Colonic mucosa (tissue), 4 donors: ENCODE data around the gene LRRC71. TPM values are rescaled to one million over a fixed set of nuclear protein-coding genes. Genes with fewer than 3 reads are reported as not detected.

ENCODE experiments used
- DNase-seq: peaks from one replicate; pipeline ENCODE4 v3.0.0-alpha.2; 2020
- H3K27ac ChIP-seq: fragments of 200-600 bp; one replicate; pipeline ENCODE4 v1.8.0; 2021
- H3K27me3 ChIP-seq: fragments of 200-600 bp; one replicate; pipeline ENCODE4 v1.8.0; 2021
- H3K36me3 ChIP-seq: fragments of 200-600 bp; one replicate; pipeline ENCODE4 v1.8.0; 2021
- H3K4me1 ChIP-seq: fragments of 200-600 bp; one replicate; pipeline ENCODE4 v1.8.0; 2021; ENCODE audit warnings: mild to moderate bottlenecking
- H3K4me3 ChIP-seq: fragments of 200-600 bp; one replicate; pipeline ENCODE4 v1.8.0; 2021
- H3K9ac ChIP-seq, 2 donors: one replicate each; pipeline ENCODE4 v1.7.0; 2013; ENCODE audit warnings: control low read depth in 2 of 2, low read depth in 2 of 2, low read length in 2 of 2
- H3K9me3 ChIP-seq: fragments of 200-600 bp; one replicate; pipeline ENCODE4 v1.8.0; 2021
- CTCF ChIP-seq: fragments of 200-600 bp; IDR thresholded peaks from one replicate; pipeline ENCODE4 v1.8.0; 2022; ENCODE audit warnings: antibody characterized with exemption, mild to moderate bottlenecking
- intact Hi-C: fragments of 100-400 bp; cut with DNase I; formaldehyde crosslinking; loops from one replicate; pipeline ENCODE4 v1.14.1; 2022
- total RNA-seq, 2 donors: library from RNA; stranded (reverse); fragmentation: NEBNext Ultra II Directional in 1 of 2; extraction: Animal tissue kit (Norgen Biotek cat#: 25700) in 1 of 2; gene quantifications; one replicate each; pipeline ENCODE4 v1.2.1, GENCODE V29; 2021
- donor health status: healthy.
- donor health status: DM: no; HTN: no; CAD: no.
- donor health status: DM: no; HTN: no; CAD: no.

The LRRC71 gene
- total RNA-seq, 2 donors from 2014 or later, result not detected

DNA sequence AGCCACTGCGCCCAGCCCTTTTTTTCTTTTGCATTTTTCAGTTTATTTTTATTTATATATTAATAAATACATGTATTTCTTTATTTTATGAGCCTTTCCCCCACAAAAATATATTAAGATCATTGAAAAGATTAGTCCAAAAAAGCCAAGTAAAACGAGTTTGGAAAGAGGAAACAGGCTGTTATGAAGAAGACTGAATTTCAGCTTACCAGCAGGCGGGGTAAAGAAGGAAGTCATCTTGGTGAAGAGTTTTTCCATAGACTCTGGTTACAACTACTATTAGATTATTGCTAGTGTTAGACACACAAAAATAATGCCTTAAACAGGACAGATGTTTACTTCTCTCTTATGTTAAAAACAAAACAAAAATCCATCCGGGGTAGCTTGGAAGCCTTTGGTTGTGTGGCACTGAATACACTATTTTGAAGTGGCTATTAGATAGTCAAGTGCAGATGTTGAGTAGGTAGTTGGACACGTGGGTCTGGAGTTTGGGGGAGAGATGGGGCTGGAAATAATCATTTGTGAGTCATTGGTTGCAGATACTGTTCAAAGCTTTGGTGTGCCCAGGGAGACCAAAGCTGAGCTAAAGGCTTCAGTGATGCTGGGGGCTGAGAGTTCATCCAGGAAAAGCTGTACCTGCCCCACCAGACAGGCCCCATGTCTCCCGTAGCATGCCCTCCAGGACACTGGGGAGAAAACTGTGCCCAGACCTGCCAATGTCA, 8.7 kb upstream of the LRRC71 start:
- intact Hi-C loops, result loop anchor here (5.0 kb wide), 1 partner anchor 161 kb away; no protein-coding TSS in a partner anchor

GRCh38 chr1:156912310-156912709, 8.1 kb upstream of the LRRC71 start:
- Histone ChIP-seq H3K9me3 (no peaks in the 10 kb centered on the region), H3K36me3 (no peaks in the 10 kb centered on the region), H3K4me3 (no peak overlapping the region), H3K27ac (no peak overlapping the region), H3K27me3 (no peaks in the 10 kb centered on the region), H3K4me1 (peaks cover 3% of the 10 kb centered on the region), H3K9ac (no peak overlapping the region)
- intact Hi-C loops, result loop anchor here (5.0 kb wide), 1 partner anchor 160 kb away; no protein-coding TSS in a partner anchor
- no peak for DNase-seq
- no peak for TF ChIP-seq CTCF

More for the DNA sequence above, 8.7 kb upstream of the LRRC71 start:
- H3K27me3 ChIP-seq, result no peaks in the 10 kb centered on the region
- H3K9me3 ChIP-seq, result no peaks in the 10 kb centered on the region
- H3K4me3 ChIP-seq, result no peak overlapping the region
- H3K4me1 ChIP-seq, result peaks cover 3% of the 10 kb centered on the region
- H3K27ac ChIP-seq, result no peak overlapping the region
- H3K9ac ChIP-seq, result no peak overlapping the region
- TF ChIP-seq CTCF, result no peak
- H3K36me3 ChIP-seq, result no peaks in the 10 kb centered on the region
- DNase-seq, result no peak

- Histone ChIP-seq H3K9me3 (no peaks in the 10 kb centered on the region), H3K4me3 (no peak overlapping the region), H3K9ac (no peak overlapping the region), H3K36me3 (no peaks in the 10 kb centered on the region), H3K27me3 (no peaks in the 10 kb centered on the region), H3K27ac (no peak overlapping the region), H3K4me1 (peaks cover 3% of the 10 kb centered on the region)
- intact Hi-C loops, result loop anchor here (5.0 kb wide), 1 partner anchor 159 kb away; no protein-coding TSS in a partner anchor
- DNase-seq, result no peak
- TF ChIP-seq CTCF, result no peak
Observed at GRCh38 chr1:156912861-156913808, 7.3 kb upstream of the LRRC71 start.

DNA sequence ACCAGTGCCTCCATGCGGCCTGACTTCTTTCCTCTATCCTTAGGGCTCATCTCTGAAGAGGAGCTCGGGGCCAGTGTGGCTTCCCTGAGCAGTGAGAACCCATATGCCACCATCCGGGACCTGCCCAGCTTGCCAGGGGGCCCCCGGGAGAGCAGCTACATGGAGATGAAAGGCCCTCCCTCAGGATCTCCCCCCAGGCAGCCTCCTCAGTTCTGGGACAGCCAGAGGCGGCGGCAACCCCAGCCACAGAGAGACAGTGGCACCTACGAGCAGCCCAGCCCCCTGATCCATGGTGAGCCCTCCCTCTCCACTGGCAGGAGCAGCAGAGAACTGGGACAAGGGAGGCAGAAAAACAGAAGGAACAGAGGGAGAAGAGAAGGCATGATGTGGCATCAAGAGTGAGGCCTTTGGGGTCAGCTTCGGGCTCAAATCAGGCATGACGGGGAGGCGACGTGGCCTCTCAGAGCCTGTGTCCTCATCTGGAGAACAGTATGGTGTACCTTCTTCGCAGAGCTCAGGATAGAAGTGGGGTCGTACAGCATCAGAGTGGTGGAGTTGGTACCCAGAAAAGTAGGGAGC, 6.5 kb upstream of the LRRC71 start:
- no peak for DNase-seq
- H3K9me3 ChIP-seq, result no peaks in the 10 kb centered on the region
- no peak overlapping the region for H3K4me3 ChIP-seq
- H3K27ac ChIP-seq, result no peak overlapping the region
- no peaks in the 10 kb centered on the region for H3K27me3 ChIP-seq
- intact Hi-C loops, result loop anchor here (5.0 kb wide), 1 partner anchor 158 kb away; no protein-coding TSS in a partner anchor
- H3K4me1 ChIP-seq, result peaks cover 3% of the 10 kb centered on the region
- no peak overlapping the region for H3K9ac ChIP-seq
- TF ChIP-seq CTCF, result no peak
- H3K36me3 ChIP-seq, result no peaks in the 10 kb centered on the region

GRCh38 chr1:156914440-156914856, 6.0 kb upstream of the LRRC71 start:
- H3K4me3 ChIP-seq, result no peak overlapping the region
- no peaks in the 10 kb centered on the region for H3K27me3 ChIP-seq
- peaks cover 3% of the 10 kb centered on the region for H3K4me1 ChIP-seq
- no peak for TF ChIP-seq CTCF
- no peak overlapping the region for H3K27ac ChIP-seq
- H3K9me3 ChIP-seq, result no peaks in the 10 kb centered on the region
- no peak for DNase-seq
- H3K36me3 ChIP-seq, result no peaks in the 10 kb centered on the region
- intact Hi-C loops, result loop anchor here (5.0 kb wide), 1 partner anchor 158 kb away; no protein-coding TSS in a partner anchor
- no peak overlapping the region for H3K9ac ChIP-seq
